GM12878 (cell line): Measurements from ENCODE around the gene CDYL.

Source experiments
- ATF7 ChIP-seq: fragments of 450-650 bp; IDR thresholded peaks from 2 replicates; pipeline ENCODE4 v1.6.1; 2016; ENCODE audit warnings: low read depth, mild to moderate bottlenecking
- CEBPZ ChIP-seq: fragments of 150-350 bp; IDR thresholded peaks from 2 replicates; pipeline ENCODE4 v1.6.1; 2016; ENCODE audit warnings: low read depth, low read length
- CTCF ChIP-seq, 3 experiments: IDR thresholded peaks in 2 of 3; conservative IDR thresholded peaks in 1 of 3; 2 replicates each; pipeline ENCODE4 v1.5.1; 2011; ENCODE audit warnings: low read depth in 3 of 3, low read length in 3 of 3, mild to moderate bottlenecking in 3 of 3, control low read depth in 2 of 3, moderate library complexity in 2 of 3, inconsistent platforms in 1 of 3, mixed read lengths in 1 of 3; ENCODE audit not compliant: control insufficient read depth in 2 of 3, insufficient read depth in 1 of 3; ENCODE audit errors: extremely low read depth in 1 of 3
- EP300 ChIP-seq, 2 experiments: fragments of 150-350 bp in 1 of 2; IDR thresholded peaks; 2 replicates each; pipeline ENCODE4 v1.6.1; 2011 to 2012; ENCODE audit warnings: low read depth in 2 of 2, low read length in 2 of 2, borderline replicate concordance in 1 of 2, improper control_type of control experiment in 1 of 2, inconsistent platforms in 1 of 2; ENCODE audit not compliant: control insufficient read depth in 1 of 2
- HCFC1 ChIP-seq: fragments of 150-350 bp; IDR thresholded peaks from 2 replicates; pipeline ENCODE4 v1.6.1; 2014; ENCODE audit warnings: low read length
- MXI1 ChIP-seq: fragments of 150-350 bp; IDR thresholded peaks from 2 replicates; pipeline ENCODE4 v1.6.1; 2011; ENCODE audit warnings: low read depth, mild to moderate bottlenecking, inconsistent platforms, low read length, improper control_type of control experiment
- NFYA ChIP-seq: IDR thresholded peaks from 2 replicates; pipeline ENCODE4 v1.6.1; 2011; ENCODE audit warnings: low read depth, mild to moderate bottlenecking, low read length, improper control_type of control experiment, borderline replicate concordance
- POLR2AphosphoS5 ChIP-seq: IDR thresholded peaks from 2 replicates; pipeline ENCODE4 v1.6.1; 2011; ENCODE audit warnings: mild to moderate bottlenecking, low read length, inconsistent platforms
- RELB ChIP-seq: fragments of 450-650 bp; IDR thresholded peaks from 2 replicates; pipeline ENCODE4 v1.6.1; 2017; ENCODE audit warnings: low read depth, mild to moderate bottlenecking, moderate library complexity
- TCF7 ChIP-seq: IDR thresholded peaks from 2 replicates; pipeline ENCODE4 v1.6.1; 2014; ENCODE audit warnings: antibody characterized with exemption, borderline replicate concordance
- USF2 ChIP-seq: IDR thresholded peaks from 2 replicates; pipeline ENCODE4 v1.6.1; 2011; ENCODE audit warnings: low read depth, low read length, improper control_type of control experiment, borderline replicate concordance
- YY1 ChIP-seq: IDR thresholded peaks from 2 replicates; pipeline ENCODE4 v1.6.1; 2011; ENCODE audit warnings: low read depth, mild to moderate bottlenecking, low read length

- TF ChIP-seq YY1 (no peak), EP300 (IDR thresholded peaks at IDR 0.05; ENCODE audit: borderline replicate concordance in 1 of 2, control insufficient read depth in 1 of 2, low read depth in 2 of 2, low read length in 2 of 2) (no peak), MXI1 (no peak), HCFC1 (no peak), NFYA (no peak), POLR2AphosphoS5 (no peak), TCF7 (no peak), ATF7 (no peak), USF2 (no peak), CEBPZ (no peak), RELB (no peak), CTCF (IDR thresholded peaks at IDR 0.05 in 2 of 3, conservative IDR thresholded peaks at IDR 0.05 in 1 of 3; ENCODE audit: control insufficient read depth in 2 of 3, extremely low read depth in 1 of 3, insufficient read depth in 1 of 3, low read depth in 3 of 3, low read length in 3 of 3) (no peak)
Measured at GRCh38 chr6:4781967-4782575, 5.9 kb downstream of the CDYL start.
